HG02763 (cell line): Measurements from ENCODE around the gene ZNF654.
A peak's percentile ranks its signal among the peaks of the same experiment; 100 is the strongest.
"Not testable (repeated sequence)": the region's sequence is repeated elsewhere in the genome, so short reads cannot be mapped to it uniquely, and the experiment has no call there.

ENCODE experiments used
- ATAC-seq: cut with Tn5 transposase; IDR thresholded peaks from one replicate; pipeline ENCODE4 v1.9.1; 2021; ENCODE audit warnings: mild to moderate bottlenecking, moderate library complexity; ENCODE audit not compliant: unreplicated experiment

The ZNF654 gene

GRCh38 chr3:88058581-88059379 is at the start of gene ZNF654, which contains the start of gene CGGBP1:
Gene ZNF654 (plus strand): TSS chr3:88059255. CDS start chr3:88059320, 65 bp downstream.
Gene CGGBP1 (minus strand): TSS chr3:88059005. CDS start chr3:88055976, 3,029 bp downstream.
- ATAC-seq, result peak; percentile 91

DNA sequence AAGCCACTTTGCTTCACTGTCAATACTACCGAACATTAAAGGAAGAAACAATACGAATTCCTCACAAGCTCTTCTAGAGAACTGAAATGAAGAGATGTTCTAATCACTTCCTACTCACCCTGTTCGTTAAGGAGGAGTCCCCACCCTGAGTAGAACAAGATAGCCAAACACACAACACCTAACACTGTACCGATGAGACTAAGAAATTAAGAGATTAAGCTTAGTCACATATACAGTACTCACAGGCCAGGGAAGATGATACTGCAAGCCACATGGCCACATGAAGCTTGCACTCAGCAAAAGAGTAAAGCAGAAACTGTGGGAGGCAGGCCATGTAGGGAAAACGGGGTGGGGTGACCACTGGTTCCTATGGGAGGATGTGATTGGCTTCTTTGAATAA is 48.2 kb upstream of the ZNF654 start:
- no peak for ATAC-seq

DNA sequence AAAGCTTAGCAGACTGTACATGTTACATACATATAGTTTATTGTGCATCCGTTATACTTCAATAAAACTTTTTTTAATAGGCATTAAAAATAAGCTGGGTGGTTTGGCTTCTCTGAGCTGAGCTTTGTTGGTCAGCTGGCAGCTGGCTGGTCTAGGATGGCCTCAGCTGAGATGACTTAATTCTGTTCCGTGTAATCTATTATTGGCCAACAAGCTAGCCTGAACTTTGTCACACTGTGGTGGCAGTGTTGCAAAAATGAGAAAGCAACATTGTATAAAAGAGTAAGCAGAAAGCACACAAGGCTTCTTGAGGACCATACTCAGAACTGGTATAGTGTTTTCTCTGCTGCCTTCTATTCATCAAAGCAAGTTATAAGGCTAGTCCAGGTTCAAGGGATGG is 45.5 kb upstream of the ZNF654 start:
- ATAC-seq, result no peak

DNA sequence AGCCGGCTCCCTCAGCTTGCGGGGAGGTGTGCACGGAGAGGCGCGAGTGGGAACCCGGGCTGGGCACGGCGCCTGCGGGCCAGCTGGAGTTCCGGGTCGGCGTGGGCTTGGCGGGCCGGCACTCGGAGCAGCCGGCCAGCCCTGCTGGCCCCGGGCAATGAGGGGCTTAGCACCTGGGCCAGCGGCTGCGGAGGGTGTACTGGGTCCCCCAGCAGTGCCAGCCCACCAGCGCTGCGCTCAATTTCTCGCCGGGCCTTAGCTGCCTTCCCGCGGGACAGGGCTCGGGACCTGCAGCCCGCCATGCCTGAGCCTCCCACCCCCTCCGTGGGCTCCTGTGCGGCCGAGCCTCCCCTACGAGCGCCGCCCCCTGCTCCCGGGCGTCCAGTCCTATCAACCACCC is 43.4 kb upstream of the ZNF654 start:
- ATAC-seq, result not testable (repeated sequence)

DNA sequence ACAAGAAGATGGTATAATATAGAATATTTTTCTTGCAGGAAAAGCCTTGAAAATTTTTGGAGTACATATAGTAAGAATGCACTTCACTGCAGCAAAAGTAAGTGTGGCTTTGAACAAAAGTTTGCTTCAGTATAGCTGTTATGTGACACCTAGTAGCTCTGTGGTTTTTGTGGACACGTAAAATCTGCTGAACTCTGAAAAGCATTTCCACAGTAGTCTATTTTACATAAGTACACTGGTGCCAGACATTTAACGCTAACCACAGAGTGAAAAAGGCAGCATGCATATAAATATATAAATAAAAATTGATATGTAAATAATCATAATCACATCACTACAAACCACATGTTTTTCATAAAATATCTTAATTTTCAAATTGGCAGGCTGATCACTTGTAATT is 40.0 kb upstream of the ZNF654 start:
- peak; percentile 99 for ATAC-seq

- no peak for ATAC-seq
Measured at GRCh38 chr3:88025001-88025552, 34.0 kb upstream of the ZNF654 start.

DNA sequence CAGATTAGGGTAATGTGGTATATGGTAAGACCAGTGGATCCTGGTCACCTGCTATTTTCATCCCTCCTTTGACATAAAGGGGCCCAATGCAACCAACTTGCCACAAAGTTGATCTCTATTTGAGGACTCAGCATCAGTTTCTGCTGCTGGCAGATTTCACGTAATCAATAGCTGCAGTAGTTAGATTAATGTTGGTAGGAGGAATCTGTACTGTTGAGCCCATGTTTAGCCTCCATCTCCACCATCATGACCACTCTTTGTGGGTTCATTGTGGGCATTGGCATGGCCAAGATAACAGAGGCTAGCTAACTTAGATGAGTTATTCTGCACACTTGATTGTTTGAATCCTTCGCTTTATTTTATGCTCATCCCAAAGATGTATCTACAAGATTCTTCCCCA is 30.2 kb upstream of the ZNF654 start:
- no peak for ATAC-seq

DNA sequence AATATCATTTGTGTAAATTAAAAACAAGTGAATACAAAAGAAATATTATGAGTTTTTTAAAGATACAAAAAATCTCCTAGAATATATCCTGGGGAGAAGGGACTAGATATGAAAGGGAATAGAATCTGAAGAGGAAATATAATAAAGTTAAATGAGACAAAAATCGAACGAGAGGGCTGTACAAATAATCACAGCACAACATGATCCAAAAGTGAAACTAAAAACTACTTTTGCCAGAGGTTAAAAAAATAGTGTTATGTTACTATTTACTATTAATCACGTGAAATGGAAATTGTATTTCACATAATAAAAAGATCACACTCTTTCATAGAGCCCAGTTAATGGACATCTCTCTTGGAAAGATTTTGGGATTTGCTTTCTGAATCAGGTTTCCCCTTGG is 28.8 kb upstream of the ZNF654 start:
- ATAC-seq, result no peak

DNA sequence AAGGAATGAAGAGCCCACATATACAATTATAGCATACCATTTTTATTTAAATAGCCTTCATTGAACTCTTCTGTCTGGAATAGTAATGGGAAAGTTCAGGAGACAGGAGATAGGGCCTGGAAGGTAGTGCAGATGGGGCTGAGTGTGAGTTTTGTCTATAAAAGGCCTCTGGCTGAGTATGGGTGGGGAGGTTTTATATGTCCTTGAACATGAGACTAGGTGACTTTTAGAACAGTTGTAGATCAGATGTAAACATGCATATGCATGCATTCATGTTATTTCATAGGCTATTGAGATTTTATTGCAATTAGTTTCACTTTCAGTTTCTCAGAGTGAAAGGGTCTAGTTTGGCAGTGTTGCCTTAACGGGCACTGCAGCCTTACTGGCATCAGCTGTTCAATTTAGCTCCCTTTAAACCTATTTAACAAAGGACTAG is 27.4 kb upstream of the ZNF654 start:
- peak; percentile 85 for ATAC-seq

GRCh38 chr3:88032245-88032644 is 26.8 kb upstream of the ZNF654 start:
- ATAC-seq, result no peak

DNA sequence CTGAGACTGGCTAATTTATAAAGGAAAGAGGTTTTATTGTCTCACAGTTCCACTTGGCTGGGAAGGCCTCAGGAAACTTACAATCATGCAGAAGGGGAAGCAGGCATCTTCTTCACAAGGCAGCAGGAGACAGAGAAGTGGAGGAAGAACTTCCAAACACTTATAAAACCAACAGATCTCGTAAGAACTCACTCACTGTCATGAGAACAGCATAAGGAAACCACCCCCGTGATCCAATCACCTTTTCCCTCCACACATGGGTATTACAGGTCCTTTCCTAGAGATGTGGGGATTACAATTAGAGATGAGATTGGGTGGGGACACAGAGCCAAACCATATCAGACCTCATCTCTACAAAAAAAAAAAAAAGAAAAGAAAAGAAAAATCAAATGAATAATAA is 26.0 kb upstream of the ZNF654 start:
- ATAC-seq, result no peak

DNA sequence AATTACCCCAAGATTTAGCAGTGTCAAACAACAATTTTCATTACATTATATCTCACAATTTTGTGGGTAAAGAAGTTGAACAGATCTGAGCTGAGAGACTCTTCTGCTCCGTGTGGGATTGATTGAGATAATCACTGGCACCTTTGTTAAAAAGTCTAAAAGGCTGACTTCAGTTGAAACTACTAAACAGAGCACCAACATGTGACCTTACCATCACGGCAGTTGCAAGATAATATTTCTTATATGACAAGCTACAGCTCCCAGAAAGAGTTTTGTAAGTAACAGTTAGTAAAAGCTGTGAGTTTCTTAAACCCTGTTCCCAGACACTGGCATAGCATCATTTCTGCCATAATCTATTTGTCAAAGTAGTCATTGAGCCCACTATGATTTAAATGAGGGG is 25.2 kb upstream of the ZNF654 start:
- no peak for ATAC-seq

GRCh38 chr3:88034491-88035275 is 24.4 kb upstream of the ZNF654 start:
- ATAC-seq, result no peak

- ATAC-seq, result no peak
Measured at GRCh38 chr3:88036221-88036620, 22.8 kb upstream of the ZNF654 start.

DNA sequence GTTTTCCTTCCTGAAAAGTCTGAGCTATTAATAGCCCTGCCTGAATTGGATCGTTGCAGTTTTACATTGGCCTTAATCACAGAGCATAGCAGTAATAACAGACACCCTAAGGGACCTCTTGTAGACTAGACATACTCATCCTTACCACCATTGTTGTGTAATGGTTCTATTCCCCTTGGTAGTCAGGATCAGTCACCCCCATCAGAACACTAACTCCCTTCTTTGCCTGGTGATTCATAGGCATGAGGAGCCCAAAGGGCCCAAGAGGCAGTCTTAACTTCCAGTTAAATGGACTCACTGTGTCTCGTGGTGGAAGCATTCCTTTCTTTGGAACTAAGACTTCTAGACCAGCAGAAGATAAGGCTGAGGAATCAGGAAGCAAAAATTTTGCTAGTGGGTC is 20.5 kb upstream of the ZNF654 start:
- ATAC-seq, result no peak

- ATAC-seq, result no peak
Measured at GRCh38 chr3:88040529-88040928, 18.5 kb upstream of the ZNF654 start.

DNA sequence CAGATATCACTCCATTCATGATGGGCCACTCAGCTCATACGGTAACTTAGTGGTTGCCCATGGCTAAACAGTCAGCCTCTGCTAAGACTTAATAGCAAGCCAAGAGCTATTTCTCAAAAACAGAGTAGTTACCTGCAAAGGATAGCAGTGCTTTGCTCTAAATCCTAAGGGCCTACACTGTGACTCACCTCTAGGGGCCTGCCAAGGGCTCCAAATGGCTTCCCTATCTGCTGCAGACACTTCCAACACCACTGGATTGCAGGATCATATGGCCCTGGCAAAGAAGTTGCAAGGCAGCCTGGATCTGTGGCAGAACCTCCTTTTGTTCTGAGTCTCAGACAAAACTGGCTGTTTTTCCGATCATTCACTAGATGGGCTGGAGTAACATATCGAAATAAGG is 18.1 kb upstream of the ZNF654 start:
- ATAC-seq, result no peak

- no peak for ATAC-seq
Measured at GRCh38 chr3:88044411-88044810, 14.6 kb upstream of the ZNF654 start.

DNA sequence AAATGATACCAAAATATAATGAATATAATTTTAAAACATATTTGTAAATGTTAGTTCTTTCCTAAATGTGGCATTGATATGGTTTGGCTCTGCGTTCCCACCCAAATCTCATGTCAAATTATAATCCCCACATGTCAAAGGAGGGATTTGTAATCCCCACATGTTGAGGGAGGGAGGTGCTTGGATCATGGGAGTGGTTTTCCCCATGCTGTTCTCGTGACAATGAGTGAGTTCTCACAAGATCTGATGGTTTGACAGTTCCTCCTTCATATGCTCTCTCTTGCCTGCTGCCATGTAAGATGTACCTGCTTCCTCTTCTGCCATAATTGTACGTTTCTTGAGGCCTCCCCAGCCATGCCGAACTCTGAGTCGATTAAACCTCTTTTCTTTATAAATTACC is 12.3 kb upstream of the ZNF654 start:
- ATAC-seq, result no peak

DNA sequence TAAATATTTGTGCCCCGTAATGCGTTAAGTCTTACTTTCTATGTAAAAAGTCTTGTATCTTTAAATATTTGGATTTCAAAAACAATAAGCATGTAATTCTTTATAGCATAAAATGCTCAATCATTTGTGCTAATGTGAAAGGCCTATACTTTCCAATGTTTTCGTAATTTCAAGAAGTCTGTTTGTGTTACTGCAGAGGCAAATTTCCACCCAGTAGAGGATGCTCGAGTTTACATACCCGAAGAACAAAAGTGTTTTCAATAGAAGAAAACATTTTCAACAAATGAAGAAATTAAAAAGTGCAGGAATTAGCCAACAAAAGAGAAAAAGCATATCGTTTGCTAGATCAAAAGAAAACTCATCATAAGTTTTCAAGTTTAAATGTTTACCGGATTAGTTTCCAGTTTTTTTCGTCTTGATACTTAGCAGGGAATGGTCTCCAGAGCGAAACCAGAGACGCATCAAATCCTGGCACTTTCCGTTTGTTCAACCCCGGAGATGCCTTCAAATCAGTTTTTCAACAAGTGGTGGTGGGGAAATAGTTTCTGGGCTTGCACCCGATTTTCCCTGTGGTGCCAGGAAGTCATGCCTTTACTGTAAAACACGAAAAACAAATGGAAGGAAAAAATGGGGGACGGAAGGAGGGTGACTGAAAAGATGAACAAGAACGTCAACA is 1.3 kb upstream of the ZNF654 start:
- ATAC-seq, result no peak

DNA sequence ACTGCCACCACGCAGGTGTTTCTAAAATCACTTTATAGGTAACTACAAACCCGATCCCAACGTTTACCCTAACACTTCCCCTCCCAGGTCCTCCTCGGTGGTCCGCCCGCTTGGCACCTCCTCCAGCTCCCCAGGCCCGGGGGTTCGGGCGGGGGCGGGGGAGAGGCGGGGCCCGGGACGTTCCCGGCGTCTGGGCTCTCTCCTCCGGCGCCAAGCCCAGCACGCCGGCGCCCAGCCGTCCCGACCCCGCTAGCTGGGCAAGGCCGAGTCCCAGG is 812 bp upstream of the ZNF654 start:
- peak; percentile 25 for ATAC-seq
